Stimulated activated CD4-positive, alpha-beta T cell treated with anti-CD3 and anti-CD28 coated beads, Interleukin-12 subunit alpha, Interleukin-12 subunit beta, amount 100 ng/mL, for 24 hours (primary cell): ENCODE measurements around the gene TMEM233.
"Not testable (repeated sequence)": the region's sequence is repeated elsewhere in the genome, so short reads cannot be mapped to it uniquely, and the experiment has no call there.

Experiments
- DNase-seq, 2 experiments: peaks; one replicate each; pipeline ENCODE4 v3.0.0-alpha.2; 2020; ENCODE audit warnings: low read depth in 2 of 2

TMEM233 gene

GRCh38 chr12:119609358-119609757 lies 15.8 kb downstream of the TMEM233 start:
- DNase-seq: no peak

GRCh38 chr12:119613319-119613936 lies 19.9 kb downstream of the TMEM233 start:
- no peak for DNase-seq

GRCh38 chr12:119614705-119615104 lies 21.1 kb downstream of the TMEM233 start:
- no peak for DNase-seq

- DNase-seq: no peak
Measured at GRCh38 chr12:119615518-119616475, 22.2 kb downstream of the TMEM233 start.

- not testable (repeated sequence) for DNase-seq
Measured at GRCh38 chr12:119618328-119618896, 24.8 kb downstream of the TMEM233 start.

GRCh38 chr12:119620490-119620889 lies 26.9 kb downstream of the TMEM233 start:
- DNase-seq: no peak

- DNase-seq: no peak
Measured at GRCh38 chr12:119621878-119622277, 28.3 kb downstream of the TMEM233 start.

GRCh38 chr12:119624966-119625365 lies 31.4 kb downstream of the TMEM233 start:
- DNase-seq: no peak

- no peak for DNase-seq
Measured at GRCh38 chr12:119627019-119627643, 33.6 kb downstream of the TMEM233 start.

- no peak for DNase-seq
Measured at GRCh38 chr12:119627686-119628085, 34.1 kb downstream of the TMEM233 start.

- no peak for DNase-seq
Measured at GRCh38 chr12:119630223-119630780, 36.7 kb downstream of the TMEM233 start.

- no peak for DNase-seq
Measured at GRCh38 chr12:119630962-119631550, 37.5 kb downstream of the TMEM233 start.

- no peak for DNase-seq
Measured at GRCh38 chr12:119631930-119632678, 38.5 kb downstream of the TMEM233 start.

- DNase-seq: no peak
Measured at GRCh38 chr12:119634743-119635142, 41.2 kb downstream of the TMEM233 start.

- DNase-seq: no peak
Measured at GRCh38 chr12:119642986-119643385, 49.4 kb downstream of the TMEM233 start.

- DNase-seq: no peak
Measured at GRCh38 chr12:119644930-119645329, 51.4 kb downstream of the TMEM233 start.

- no peak for DNase-seq
Measured at GRCh38 chr12:119645535-119646059, 52.0 kb downstream of the TMEM233 start.

- DNase-seq: no peak
Measured at GRCh38 chr12:119649202-119649808, 55.7 kb downstream of the TMEM233 start.

- no peak for DNase-seq
Measured at GRCh38 chr12:119652665-119653064, 59.1 kb downstream of the TMEM233 start.

GRCh38 chr12:119657001-119657400 lies 63.4 kb downstream of the TMEM233 start:
- DNase-seq: not testable (repeated sequence)
